ENCODE data around the gene FYCO1.

- TF ChIP-seq CTCF (conservative IDR thresholded peaks at IDR 0.05; ENCODE audit: low read length) (no peak), EZH2phosphoT487 (IDR thresholded peaks at IDR 0.05; ENCODE audit: borderline replicate concordance) (no peak)
Observed at GRCh38 chr3:46038916-46039315, 43.3 kb upstream of the FYCO1 start.
